ENCODE measurements around the gene FAM50A. TPM values are rescaled to one million over a fixed set of nuclear protein-coding genes. Genes with fewer than 3 reads are reported as not detected.

The FAM50A gene
- total RNA-seq, 1 experiment from 2014 or later, result 57.4 TPM

GRCh38 chrX:154396973-154397887 lies 46.7 kb upstream of the FAM50A start:
- DNase-seq, result peak; percentile 63
- no CpG with 5 or more reads among the region's 53 CpGs for WGBS (ENCODE audit: extremely low coverage, insufficient read length, low lambda C conversion rate)

More at GRCh38 chrX:154396973-154397887, 46.7 kb upstream of the FAM50A start:
- Histone ChIP-seq H3K4me1 (ENCODE audit: insufficient read depth, low read length) (no peaks in the 10 kb centered on the region), H3K79me2 (ENCODE audit: insufficient read depth, low read length) (peaks cover 3% of the 10 kb centered on the region; the same call in 1 of the 2 replicates), H2BK20ac (ENCODE audit: low read depth, low read length, poor library complexity, severe bottlenecking) (no peak overlapping the region), H2AFZ (ENCODE audit: low read length) (no peak overlapping the region), H3K18ac (ENCODE audit: insufficient read length, low read depth, low read length) (peak overlapping the region; percentile 96), H3K23me2 (ENCODE audit: insufficient read length, low read depth, low read length, poor library complexity, severe bottlenecking) (peaks cover 16% of the 10 kb centered on the region), H4K8ac (replicated peaks; ENCODE audit: insufficient read length, low read depth, low read length) (no peak overlapping the region), H3K27me3 (ENCODE audit: insufficient read depth, low read length) (no peaks in the 10 kb centered on the region), H3K14ac (ENCODE audit: insufficient read depth, low read length) (peak overlapping the region; percentile 98; the same call in 1 of the 2 replicates), H3K9me3 (ENCODE audit: control insufficient read depth, low read depth, low read length) (peaks cover 27% of the 10 kb centered on the region), H3K4me2 (ENCODE audit: insufficient read depth, insufficient read length, low read length) (peak overlapping the region; percentile 91), H3K23ac (ENCODE audit: insufficient read length, low read depth, low read length) (no peak overlapping the region), H3K9ac (ENCODE audit: extremely low read depth, insufficient read length, low read length) (peak overlapping the region; percentile 95), H2BK12ac (ENCODE audit: insufficient read length, low read depth, low read length) (no peak overlapping the region), H4K91ac (ENCODE audit: insufficient read length, low read depth, low read length) (peak overlapping the region; percentile 36), H3K4ac (ENCODE audit: low read depth, low read length) (peak overlapping the region; percentile 56), H4K5ac (ENCODE audit: insufficient read length, low read depth, low read length) (peak overlapping the region; percentile 60), H3K27ac (ENCODE audit: insufficient read length, low read depth, low read length) (peak overlapping the region; percentile 65), H2BK120ac (ENCODE audit: low read depth, low read length, poor library complexity, severe bottlenecking) (peak overlapping the region; percentile 39), H3T11ph (ENCODE audit: low read length) (no peak overlapping the region), H3K79me1 (ENCODE audit: insufficient read depth, low read depth, low read length, poor library complexity, severe bottlenecking) (no peaks in the 10 kb centered on the region), H2BK15ac (ENCODE audit: low read depth, low read length) (no peak overlapping the region; the same call in 1 of the 2 replicates), H2AK5ac (ENCODE audit: insufficient read length, low read length) (no peak overlapping the region), H3K56ac (ENCODE audit: insufficient read length, low read depth, low read length) (no peak overlapping the region), H2BK5ac (ENCODE audit: insufficient read length, low read length) (no peak overlapping the region), H4K20me1 (ENCODE audit: control insufficient read depth, insufficient read depth, insufficient read length) (no peaks in the 10 kb centered on the region)
- peaks cover 0 to 15% of the 10 kb centered on the region in 2 experiments; a peak in 2 of 4 replicates for H3K4me1 Mint-ChIP-seq
- peak overlapping the region; percentile 97 to 99 (median 99) for H3K27ac Mint-ChIP-seq
- peaks cover 48 to 50% of the 10 kb centered on the region in 2 experiments for H3K9me3 Mint-ChIP-seq
- peaks cover 30 to 40% (median 30%) of the 10 kb centered on the region in 3 experiments for H3K36me3 Mint-ChIP-seq (ENCODE audit: insufficient read depth in 1 of 3, low read depth in 3 of 3)
- peaks cover 5% of the 10 kb centered on the region for H3K27me3 Mint-ChIP-seq (ENCODE audit: low read depth)
- no peak for TF ChIP-seq CTCF (conservative IDR thresholded peaks at IDR 0.05)
- peak overlapping the region; percentile 96 to 97 for H3K4me3 Mint-ChIP-seq
